ENCODE data around the gene HERC6.

The HERC6 gene

GRCh38 chr4:88357262-88357661 is 21.4 kb upstream of the HERC6 start:
- no peak overlapping the region for H3K27ac ChIP-seq (ENCODE audit: low read depth, low read length)
- H3K36me3 ChIP-seq (ENCODE audit: low read length), result no peaks in the 10 kb centered on the region
- peaks cover 4% of the 10 kb centered on the region; the same call in 1 of the 2 replicates for H3K9me3 ChIP-seq (ENCODE audit: insufficient read depth, low read length)
- no peak overlapping the region for H3K4me3 ChIP-seq (ENCODE audit: insufficient read depth, low read length, poor library complexity, severe bottlenecking)
- H3K9ac ChIP-seq (ENCODE audit: low read length), result no peak overlapping the region
- H3K79me2 ChIP-seq (ENCODE audit: insufficient read depth, low read length), result no peaks in the 10 kb centered on the region
- no peak overlapping the region for H3K4me2 ChIP-seq (ENCODE audit: low read depth, low read length, poor library complexity, severe bottlenecking)
- no peak overlapping the region for H2AFZ ChIP-seq (ENCODE audit: low read depth, low read length, severe bottlenecking)
- TF ChIP-seq CTCF (IDR thresholded peaks at IDR 0.05; ENCODE audit: insufficient read depth, low read length, poor library complexity, severe bottlenecking) (no peak), EZH2phosphoT487 (conservative IDR thresholded peaks at IDR 0.05; ENCODE audit: low read length) (no peak)
- H3K27me3 ChIP-seq (ENCODE audit: low read length), result no peaks in the 10 kb centered on the region
- no peaks in the 10 kb centered on the region for H4K20me1 ChIP-seq (ENCODE audit: low read depth, low read length)
- no peaks in the 10 kb centered on the region for H3F3A ChIP-seq (ENCODE audit: insufficient read depth)
- H3K9me2 ChIP-seq (replicated peaks; ENCODE audit: insufficient read depth, low read length), result no peaks in the 10 kb centered on the region

DNA sequence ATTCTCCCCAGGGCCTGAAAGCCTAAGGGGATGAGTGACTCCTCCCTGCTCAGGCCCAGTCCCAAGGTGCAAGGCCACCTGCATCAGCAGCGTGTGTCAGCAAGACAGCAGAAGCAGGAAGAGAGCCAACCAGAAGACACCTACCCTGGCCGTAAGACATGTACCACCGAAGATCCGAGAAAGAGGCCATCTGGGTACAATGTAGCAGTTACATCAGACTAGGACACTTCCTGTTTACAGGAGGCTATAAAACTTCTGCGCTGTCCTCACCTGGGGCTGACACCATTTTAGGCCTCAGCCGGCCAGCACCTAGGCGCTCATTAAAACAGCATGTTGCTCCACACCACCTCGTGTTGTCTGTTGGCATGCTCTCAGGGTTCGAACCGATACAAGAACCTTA is 19.1 kb upstream of the HERC6 start:
- H4K20me1 ChIP-seq (ENCODE audit: low read depth, low read length), result no peaks in the 10 kb centered on the region
- H3K9me3 ChIP-seq (ENCODE audit: insufficient read depth, low read length), result no peaks in the 10 kb centered on the region
- H3F3A ChIP-seq (ENCODE audit: insufficient read depth), result no peaks in the 10 kb centered on the region
- H3K36me3 ChIP-seq (ENCODE audit: low read length), result no peaks in the 10 kb centered on the region
- H3K4me3 ChIP-seq (ENCODE audit: insufficient read depth, low read length, poor library complexity, severe bottlenecking), result no peak overlapping the region
- TF ChIP-seq CTCF (IDR thresholded peaks at IDR 0.05; ENCODE audit: insufficient read depth, low read length, poor library complexity, severe bottlenecking), result no peak
- no peak for TF ChIP-seq EZH2phosphoT487 (conservative IDR thresholded peaks at IDR 0.05; ENCODE audit: low read length)
- H3K4me2 ChIP-seq (ENCODE audit: low read depth, low read length, poor library complexity, severe bottlenecking), result no peak overlapping the region
- H3K27me3 ChIP-seq (ENCODE audit: low read length), result no peaks in the 10 kb centered on the region
- H3K9me2 ChIP-seq (replicated peaks; ENCODE audit: insufficient read depth, low read length), result no peaks in the 10 kb centered on the region
- H3K9ac ChIP-seq (ENCODE audit: low read length), result no peak overlapping the region
- H2AFZ ChIP-seq (ENCODE audit: low read depth, low read length, severe bottlenecking), result no peak overlapping the region
- no peaks in the 10 kb centered on the region for H3K79me2 ChIP-seq (ENCODE audit: insufficient read depth, low read length)
- no peak overlapping the region for H3K27ac ChIP-seq (ENCODE audit: low read depth, low read length)

GRCh38 chr4:88360256-88360655 is 18.4 kb upstream of the HERC6 start:
- Histone ChIP-seq H3K27ac (ENCODE audit: low read depth, low read length) (no peak overlapping the region), H3K9ac (ENCODE audit: low read length) (no peak overlapping the region), H2AFZ (ENCODE audit: low read depth, low read length, severe bottlenecking) (no peak overlapping the region), H3K4me2 (ENCODE audit: low read depth, low read length, poor library complexity, severe bottlenecking) (no peak overlapping the region), H3K9me2 (replicated peaks; ENCODE audit: insufficient read depth, low read length) (no peaks in the 10 kb centered on the region), H3K36me3 (ENCODE audit: low read length) (no peaks in the 10 kb centered on the region), H3K79me2 (ENCODE audit: insufficient read depth, low read length) (no peaks in the 10 kb centered on the region), H3K9me3 (ENCODE audit: insufficient read depth, low read length) (no peaks in the 10 kb centered on the region), H3K4me3 (ENCODE audit: insufficient read depth, low read length, poor library complexity, severe bottlenecking) (no peak overlapping the region), H3F3A (ENCODE audit: insufficient read depth) (no peaks in the 10 kb centered on the region), H3K27me3 (ENCODE audit: low read length) (no peaks in the 10 kb centered on the region), H4K20me1 (ENCODE audit: low read depth, low read length) (no peaks in the 10 kb centered on the region)
- TF ChIP-seq EZH2phosphoT487 (conservative IDR thresholded peaks at IDR 0.05; ENCODE audit: low read length) (no peak), CTCF (IDR thresholded peaks at IDR 0.05; ENCODE audit: insufficient read depth, low read length, poor library complexity, severe bottlenecking) (no peak)
